Activated naive CD8-positive, alpha-beta T cell treated with anti-CD3 and anti-CD28 coated beads, Interleukin-2, amount 10 ng/mL, durations not matched to agents 7 days and 5 days (primary cell): Measurements from ENCODE around the gene LRCH1. TPM values are rescaled to one million over a fixed set of nuclear protein-coding genes. Genes with fewer than 3 reads are reported as not detected.
A peak's percentile ranks its signal among the peaks of the same experiment; 100 is the strongest.

Source experiments
- ATAC-seq: fragments of 150-1000 bp; cut with Tn5 transposase; one replicate; pipeline ENCODE4 v1.10.0; 2021; ENCODE audit warnings: low read depth, moderate library complexity
- POLR2A ChIA-PET: fragments of 350-600 bp; sonication (Branson Sonifier 250); formaldehyde crosslinking; loops from one replicate; lab custom pipeline; 2021; ENCODE audit warnings: antibody characterized with exemption; lab: Charles Lee
- DNase-seq: peaks from one replicate; pipeline ENCODE4 v3.0.0; 2021
- H3K27ac Mint-ChIP-seq: one replicate; pipeline ENCODE4 v1.8.0; 2022; ENCODE audit warnings: mild to moderate bottlenecking, mixed read lengths
- H3K27me3 Mint-ChIP-seq: one replicate; pipeline ENCODE4 v1.8.0; 2022; ENCODE audit warnings: mild to moderate bottlenecking, moderate library complexity, mixed read lengths
- H3K36me3 Mint-ChIP-seq: one replicate; pipeline ENCODE4 v1.8.0; 2021; ENCODE audit warnings: mild to moderate bottlenecking, mixed read lengths
- H3K4me1 Mint-ChIP-seq: one replicate; pipeline ENCODE4 v1.8.0; 2021; ENCODE audit warnings: mixed read lengths
- H3K4me3 Mint-ChIP-seq: one replicate; pipeline ENCODE4 v1.8.0; 2022; ENCODE audit warnings: mild to moderate bottlenecking, moderate library complexity, mixed read lengths
- H3K9me3 Mint-ChIP-seq: one replicate; pipeline ENCODE4 v1.8.0; 2021; ENCODE audit warnings: mixed read lengths
- total RNA-seq, 2 experiments: library from RNA; stranded (reverse); gene quantifications; one replicate each; pipeline ENCODE4 v1.2.3, GENCODE V29; 2021

Gene LRCH1
- total RNA-seq, 2 experiments from 2014 or later: 18.5 to 18.9 TPM

- H3K4me3 Mint-ChIP-seq: peak overlapping the region; percentile 46
- POLR2A ChIA-PET: interaction anchor here (1.2 to 1.5 kb wide), 3 partner anchors 10 to 116 kb away, joined by 4 to 9 read pairs (median 9); partner anchors contain the start of gene LRCH1
- DNase-seq (no peak), ATAC-seq (no peak)
- no peaks in the 10 kb centered on the region for H3K27me3 Mint-ChIP-seq
- peaks cover 44% of the 10 kb centered on the region for H3K4me1 Mint-ChIP-seq
- peak overlapping the region; percentile 85 for H3K27ac Mint-ChIP-seq
- no peaks in the 10 kb centered on the region for H3K9me3 Mint-ChIP-seq
- H3K36me3 Mint-ChIP-seq: peaks cover 17% of the 10 kb centered on the region
These were observed 116.1 kb downstream of the LRCH1 start for GRCh38 chr13:46668931-46669525.

- Mint-ChIP-seq H3K27me3 (no peaks in the 10 kb centered on the region), H3K36me3 (peaks cover 20% of the 10 kb centered on the region), H3K4me1 (peaks cover 27% of the 10 kb centered on the region), H3K4me3 (no peak overlapping the region), H3K27ac (no peak overlapping the region), H3K9me3 (no peaks in the 10 kb centered on the region)
- DNase-seq (no peak), ATAC-seq (no peak)
- POLR2A ChIA-PET: no interaction called here
These were observed 119.5 kb downstream of the LRCH1 start for GRCh38 chr13:46672338-46673090.

- peaks cover 15% of the 10 kb centered on the region for H3K4me1 Mint-ChIP-seq
- H3K9me3 Mint-ChIP-seq: no peaks in the 10 kb centered on the region
- DNase-seq (no peak), ATAC-seq (no peak)
- H3K4me3 Mint-ChIP-seq: no peak overlapping the region
- H3K36me3 Mint-ChIP-seq: peaks cover 12% of the 10 kb centered on the region
- H3K27me3 Mint-ChIP-seq: no peaks in the 10 kb centered on the region
- H3K27ac Mint-ChIP-seq: no peak overlapping the region
- POLR2A ChIA-PET: no interaction called here
These were observed 122.0 kb downstream of the LRCH1 start for GRCh38 chr13:46675016-46675415.

- Mint-ChIP-seq H3K9me3 (no peaks in the 10 kb centered on the region), H3K27me3 (no peaks in the 10 kb centered on the region), H3K4me1 (peaks cover 11% of the 10 kb centered on the region), H3K4me3 (no peak overlapping the region), H3K36me3 (peaks cover 7% of the 10 kb centered on the region), H3K27ac (no peak overlapping the region)
- POLR2A ChIA-PET: no interaction called here
- no peak for DNase-seq
- ATAC-seq: no peak
These were observed 123.4 kb downstream of the LRCH1 start for GRCh38 chr13:46676378-46676725.

GRCh38 chr13:46679369-46680120 lies 126.6 kb downstream of the LRCH1 start:
- Mint-ChIP-seq H3K27me3 (no peaks in the 10 kb centered on the region), H3K9me3 (no peaks in the 10 kb centered on the region), H3K4me1 (peaks cover 17% of the 10 kb centered on the region), H3K27ac (no peak overlapping the region), H3K4me3 (no peak overlapping the region), H3K36me3 (peaks cover 12% of the 10 kb centered on the region)
- POLR2A ChIA-PET: interaction anchor here (0.7 to 2.4 kb wide), 4 partner anchors 11 to 128 kb away, joined by 3 to 9 read pairs (median 6); partner anchors contain the start of gene LRCH1
- ATAC-seq: peak; percentile 94
- DNase-seq: peak; percentile 44

- Mint-ChIP-seq H3K4me1 (peaks cover 13% of the 10 kb centered on the region), H3K27ac (no peak overlapping the region), H3K9me3 (no peaks in the 10 kb centered on the region), H3K4me3 (no peak overlapping the region), H3K27me3 (no peaks in the 10 kb centered on the region), H3K36me3 (peaks cover 12% of the 10 kb centered on the region)
- POLR2A ChIA-PET: no interaction called here
- ATAC-seq (no peak), DNase-seq (no peak)
These were observed 129.0 kb downstream of the LRCH1 start for GRCh38 chr13:46682015-46682414.

- peaks cover 14% of the 10 kb centered on the region for H3K4me1 Mint-ChIP-seq
- POLR2A ChIA-PET: no interaction called here
- H3K36me3 Mint-ChIP-seq: peaks cover 12% of the 10 kb centered on the region
- no peak overlapping the region for H3K27ac Mint-ChIP-seq
- no peak overlapping the region for H3K4me3 Mint-ChIP-seq
- H3K27me3 Mint-ChIP-seq: no peaks in the 10 kb centered on the region
- DNase-seq (no peak), ATAC-seq (no peak)
- H3K9me3 Mint-ChIP-seq: no peaks in the 10 kb centered on the region
These were observed 129.7 kb downstream of the LRCH1 start for GRCh38 chr13:46682707-46683106.

- Mint-ChIP-seq H3K36me3 (peaks cover 12% of the 10 kb centered on the region), H3K4me1 (peaks cover 13% of the 10 kb centered on the region), H3K27ac (no peak overlapping the region), H3K9me3 (no peaks in the 10 kb centered on the region), H3K27me3 (no peaks in the 10 kb centered on the region), H3K4me3 (no peak overlapping the region)
- DNase-seq (no peak), ATAC-seq (no peak)
- POLR2A ChIA-PET: no interaction called here
These were observed 130.8 kb downstream of the LRCH1 start for GRCh38 chr13:46683676-46684260.

- peaks cover 12% of the 10 kb centered on the region for H3K36me3 Mint-ChIP-seq
- peaks cover 13% of the 10 kb centered on the region for H3K4me1 Mint-ChIP-seq
- H3K27me3 Mint-ChIP-seq: no peaks in the 10 kb centered on the region
- H3K27ac Mint-ChIP-seq: no peak overlapping the region
- no peak for ATAC-seq
- H3K9me3 Mint-ChIP-seq: no peaks in the 10 kb centered on the region
- POLR2A ChIA-PET: no interaction called here
- DNase-seq: no peak
- H3K4me3 Mint-ChIP-seq: no peak overlapping the region
These were observed 131.5 kb downstream of the LRCH1 start for GRCh38 chr13:46684287-46685001.

GRCh38 chr13:46685006-46685730 lies 132.2 kb downstream of the LRCH1 start:
- Mint-ChIP-seq H3K36me3 (peaks cover 12% of the 10 kb centered on the region), H3K27ac (no peak overlapping the region), H3K27me3 (no peaks in the 10 kb centered on the region), H3K4me3 (no peak overlapping the region), H3K9me3 (no peaks in the 10 kb centered on the region), H3K4me1 (peaks cover 13% of the 10 kb centered on the region)
- POLR2A ChIA-PET: no interaction called here
- no peak for ATAC-seq
- no peak for DNase-seq

GRCh38 chr13:46686171-46686570 lies 133.2 kb downstream of the LRCH1 start:
- Mint-ChIP-seq H3K9me3 (no peaks in the 10 kb centered on the region), H3K27ac (no peak overlapping the region), H3K4me1 (peaks cover 13% of the 10 kb centered on the region), H3K4me3 (no peak overlapping the region), H3K27me3 (no peaks in the 10 kb centered on the region), H3K36me3 (peaks cover 15% of the 10 kb centered on the region)
- no peak for ATAC-seq
- DNase-seq: no peak
- POLR2A ChIA-PET: no interaction called here

GRCh38 chr13:46687810-46688209 lies 134.8 kb downstream of the LRCH1 start:
- Mint-ChIP-seq H3K36me3 (peaks cover 23% of the 10 kb centered on the region), H3K4me3 (no peak overlapping the region), H3K27ac (no peak overlapping the region), H3K4me1 (peaks cover 13% of the 10 kb centered on the region), H3K9me3 (no peaks in the 10 kb centered on the region), H3K27me3 (no peaks in the 10 kb centered on the region)
- POLR2A ChIA-PET: no interaction called here
- DNase-seq (no peak), ATAC-seq (peak; percentile 77)
